Measurements from ENCODE around the gene LFNG.
A peak's percentile ranks its signal among the peaks of the same experiment; 100 is the strongest.

LFNG gene

DNA sequence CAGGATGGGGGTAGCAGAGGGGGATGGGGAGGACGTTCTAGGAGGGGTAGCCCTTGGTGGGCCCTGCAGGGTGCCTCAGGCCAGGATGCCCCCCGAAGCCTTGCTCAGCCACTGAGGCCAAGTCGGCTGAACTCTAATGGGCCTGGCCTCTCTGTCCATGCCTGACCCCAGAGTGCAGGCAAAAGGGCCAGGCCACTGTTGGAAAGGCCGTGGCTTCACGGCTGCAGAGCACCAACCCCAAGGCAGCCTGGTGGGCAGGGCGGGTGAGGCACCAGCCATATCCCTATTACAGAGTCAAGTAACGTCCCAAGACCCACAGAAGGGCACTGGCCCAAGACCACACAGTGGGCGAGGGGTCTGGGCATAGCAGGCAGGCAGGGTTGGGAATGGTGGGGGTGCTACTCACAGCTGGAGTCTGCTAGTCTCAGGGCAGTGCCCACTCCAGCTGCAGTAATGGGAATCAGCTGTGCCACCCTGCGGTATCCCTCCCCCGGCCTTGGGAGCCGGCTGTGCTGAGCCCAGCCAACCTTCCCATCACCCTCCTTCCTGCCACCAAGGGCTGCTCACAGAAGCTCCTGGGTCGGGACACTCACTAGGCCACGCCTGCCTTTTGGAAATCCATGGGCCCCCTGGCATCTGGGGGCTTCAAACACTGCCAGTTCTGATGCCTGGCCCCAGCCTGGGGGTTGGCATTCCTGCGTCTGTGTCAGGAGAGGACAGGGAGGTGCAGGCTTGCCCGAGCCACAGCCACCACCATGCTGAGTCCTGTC is 4.0 kb upstream of the LFNG start:
- DNase-seq (ENCODE audit: low read depth in 2 of 2, low spot score in 1 of 2): no peak

GRCh38 chr7:2516194-2516555 is 3.4 kb upstream of the LFNG start:
- DNase-seq (ENCODE audit: low read depth in 2 of 2, low spot score in 1 of 2): no peak

DNA sequence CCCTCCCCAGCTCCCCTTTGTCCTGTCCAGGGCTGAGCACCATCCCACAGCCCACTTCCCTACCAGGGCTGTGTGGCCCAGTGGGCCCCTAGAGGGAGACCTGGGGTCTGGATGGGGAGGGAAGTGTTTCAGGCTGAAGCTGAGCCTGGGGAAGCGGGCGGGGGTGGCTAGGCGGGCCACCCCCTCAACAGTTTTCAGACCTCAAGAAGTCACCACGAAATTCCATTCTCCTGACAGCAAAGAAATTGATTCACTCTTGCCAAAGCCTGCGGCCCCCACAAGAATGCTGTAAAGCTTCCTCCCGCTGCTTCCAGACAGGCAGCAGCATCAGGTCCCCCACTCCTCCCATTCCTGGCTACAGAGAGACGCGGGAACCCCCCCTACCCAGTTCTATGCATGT is 2.5 kb upstream of the LFNG start:
- no peak for DNase-seq (ENCODE audit: low read depth in 2 of 2, low spot score in 1 of 2)

- DNase-seq (ENCODE audit: low read depth in 2 of 2, low spot score in 1 of 2): no peak
These were observed 1.7 kb upstream of the LFNG start for GRCh38 chr7:2517678-2518507.

GRCh38 chr7:2518737-2519118 is 846 bp upstream of the LFNG start:
- no peak for DNase-seq (ENCODE audit: low read depth in 2 of 2, low spot score in 1 of 2)

- DNase-seq (ENCODE audit: low read depth in 2 of 2, low spot score in 1 of 2): no peak
These were observed 672 bp downstream of the LFNG start for GRCh38 chr7:2520131-2520760.

- DNase-seq (ENCODE audit: low read depth in 2 of 2, low spot score in 1 of 2): no peak
These were observed 1.3 kb downstream of the LFNG start for GRCh38 chr7:2520761-2521290.

- DNase-seq (ENCODE audit: low read depth in 2 of 2, low spot score in 1 of 2): no peak
These were observed 1.8 kb downstream of the LFNG start for GRCh38 chr7:2521341-2521745.

- DNase-seq (ENCODE audit: low read depth in 2 of 2, low spot score in 1 of 2): peak in 1 of 2 donors; percentile 54
These were observed 2.5 kb downstream of the LFNG start for GRCh38 chr7:2521952-2522591.

DNA sequence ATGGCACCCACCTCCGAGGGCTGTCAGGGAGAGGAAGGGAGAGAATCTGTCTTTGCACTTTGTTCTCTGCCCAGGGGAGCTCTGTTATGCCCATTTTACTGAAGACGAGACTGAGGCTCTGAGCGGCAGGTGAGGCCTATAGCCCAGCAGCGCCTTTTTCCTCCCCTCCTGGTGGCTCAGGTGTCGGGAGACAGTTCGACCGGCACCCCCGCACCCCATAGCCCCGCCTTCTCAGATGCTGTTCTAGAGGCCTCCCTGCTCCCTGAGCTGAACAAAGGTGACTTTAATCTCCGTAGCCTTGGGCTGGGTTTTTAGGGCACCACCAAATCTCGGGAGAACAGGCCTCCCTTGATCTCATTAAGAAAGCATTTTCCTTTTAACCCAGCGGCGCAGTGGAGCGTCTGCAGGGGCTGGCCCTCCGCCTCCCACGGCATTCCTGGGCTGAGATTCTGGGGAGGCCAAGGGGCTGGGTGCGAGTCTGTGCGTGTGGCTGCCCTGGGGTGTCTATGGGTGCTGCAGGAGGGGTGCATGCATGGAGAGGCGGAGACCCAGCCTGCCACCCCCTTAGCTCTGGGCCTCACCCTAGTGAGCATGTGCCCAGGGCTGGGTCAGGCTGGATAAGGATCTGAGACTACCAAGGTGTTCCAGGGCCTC is 3.3 kb downstream of the LFNG start:
- no peak for DNase-seq (ENCODE audit: low read depth in 2 of 2, low spot score in 1 of 2)

GRCh38 chr7:2523461-2523936 is 3.9 kb downstream of the LFNG start:
- DNase-seq (ENCODE audit: low read depth in 2 of 2, low spot score in 1 of 2): no peak

GRCh38 chr7:2523941-2524807 is 4.6 kb downstream of the LFNG start:
- no peak for DNase-seq (ENCODE audit: low read depth in 2 of 2, low spot score in 1 of 2)

DNA sequence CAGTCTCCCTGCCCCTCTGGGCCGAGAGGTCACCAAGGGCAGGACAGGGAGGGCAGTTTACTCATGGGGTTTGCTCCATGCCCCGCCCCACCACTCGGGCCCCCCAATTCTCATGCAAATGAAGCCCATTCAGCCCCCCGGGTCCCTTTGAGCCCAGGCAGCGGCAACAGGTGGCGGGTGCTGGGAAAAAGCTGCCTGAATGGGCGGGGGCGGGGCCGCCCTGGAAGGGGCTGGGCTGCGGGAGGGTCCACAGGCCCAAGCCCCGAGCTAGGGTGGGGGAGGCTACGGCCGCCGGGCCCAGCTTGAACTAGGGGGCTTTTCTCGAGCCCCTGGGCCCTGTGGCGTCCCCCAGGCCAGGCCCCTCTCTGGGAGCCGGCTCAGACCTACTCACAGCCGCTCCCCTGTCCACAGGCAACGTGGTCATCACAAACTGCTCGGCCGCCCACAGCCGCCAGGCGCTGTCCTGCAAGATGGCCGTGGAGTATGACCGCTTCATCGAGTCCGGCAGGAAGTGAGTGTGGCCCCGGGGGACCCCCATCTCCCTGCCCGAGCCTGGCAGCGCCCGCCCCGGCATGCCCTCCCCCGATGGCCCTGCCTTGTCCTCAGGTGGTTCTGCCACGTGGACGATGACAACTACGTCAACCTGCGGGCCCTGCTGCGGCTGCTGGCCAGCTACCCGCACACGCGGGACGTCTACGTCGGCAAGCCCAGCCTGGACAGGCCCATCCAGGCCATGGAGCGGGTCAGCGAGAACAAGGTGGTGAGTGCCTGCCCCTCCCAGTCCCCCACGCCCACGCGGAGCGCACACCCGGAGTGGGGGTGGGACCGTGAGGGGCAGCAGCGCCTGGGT is 5.5 kb downstream of the LFNG start:
- no peak for DNase-seq (ENCODE audit: low read depth in 2 of 2, low spot score in 1 of 2)

- no peak for DNase-seq (ENCODE audit: low read depth in 2 of 2, low spot score in 1 of 2)
These were observed 6.4 kb downstream of the LFNG start for GRCh38 chr7:2525658-2526630.

- no peak for DNase-seq (ENCODE audit: low read depth in 2 of 2, low spot score in 1 of 2)
These were observed 7.3 kb downstream of the LFNG start for GRCh38 chr7:2526659-2527504.

- DNase-seq (ENCODE audit: low read depth in 2 of 2, low spot score in 1 of 2): no peak
These were observed 8.2 kb downstream of the LFNG start for GRCh38 chr7:2527505-2528467.

Data from stimulated activated CD8-positive, alpha-beta memory T cell treated with anti-CD3 and anti-CD28 coated beads, Interleukin-4, amount 100 ng/mL, for 1 hour (primary cell).